Activated CD4-positive, alpha-beta T cell treated with anti-CD3 and anti-CD28 coated beads, Interleukin-2, amount 50 U/mL, for 48 hours (primary cell): ENCODE results near the gene TBC1D16.

Experiments used
- DNase-seq, 2 experiments: peaks; one replicate each; pipeline ENCODE4 v3.0.0-alpha.2; 2020

The TBC1D16 gene

GRCh38 chr17:80024206-80024972, 11.3 kb downstream of the TBC1D16 start:
- DNase-seq: no peak

- no peak for DNase-seq
Measured at GRCh38 chr17:80023481-80024205, 12.0 kb downstream of the TBC1D16 start.

DNA sequence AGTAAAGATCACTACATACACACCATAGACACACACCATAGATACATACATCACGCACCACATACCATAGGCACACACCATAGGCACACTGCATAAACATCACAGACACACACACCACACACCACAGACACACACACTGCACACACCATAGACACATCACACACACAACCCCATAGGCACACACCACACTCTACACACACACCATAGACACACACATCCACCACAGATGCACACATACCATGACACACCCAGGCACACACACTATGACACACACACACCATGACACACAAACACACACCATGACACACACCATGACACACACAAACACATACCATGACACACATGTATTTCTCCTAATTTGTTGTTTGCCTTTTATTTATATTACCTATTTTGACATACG, 14.1 kb downstream of the TBC1D16 start:
- no peak for DNase-seq

GRCh38 chr17:80018917-80019651, 16.6 kb downstream of the TBC1D16 start:
- DNase-seq: no peak

DNA sequence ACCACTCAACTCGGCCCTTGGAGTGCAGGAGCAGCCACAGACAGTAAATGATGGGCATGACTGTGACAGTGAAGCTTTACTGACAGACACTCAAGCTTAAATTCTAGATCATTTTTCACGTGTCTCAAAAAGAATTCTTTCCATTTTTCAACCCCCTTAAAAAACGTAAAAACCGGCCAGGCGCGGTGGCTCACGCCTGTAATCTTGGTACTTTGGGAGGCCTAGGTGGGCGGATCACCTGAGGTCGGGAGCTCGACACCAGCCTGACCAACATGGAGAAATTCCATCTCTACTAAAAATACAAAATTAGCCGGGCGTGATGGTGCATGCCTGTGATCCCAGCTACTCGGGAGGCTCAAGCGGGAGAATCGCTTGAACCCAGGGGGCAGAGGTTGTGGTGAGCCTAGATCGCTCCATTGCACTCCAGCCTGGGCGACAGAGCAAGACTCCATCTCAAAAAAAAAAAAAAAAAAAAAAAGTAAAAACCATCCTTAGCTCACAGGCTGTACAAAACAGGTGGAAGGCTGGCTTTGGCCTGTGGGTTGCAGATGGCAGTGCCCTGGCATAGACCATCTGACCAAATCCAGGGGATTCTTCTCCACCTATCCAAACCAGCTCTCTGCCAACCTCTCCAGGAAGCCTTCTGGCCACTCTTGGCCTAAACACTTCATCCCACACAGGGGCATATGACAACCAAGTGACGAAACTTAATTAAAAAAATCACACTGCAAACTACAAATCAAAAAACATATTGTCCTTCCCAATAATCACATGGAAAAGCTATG, 18.3 kb downstream of the TBC1D16 start:
- no peak for DNase-seq

- no peak for DNase-seq
Measured at GRCh38 chr17:80012765-80013741, 22.6 kb downstream of the TBC1D16 start.

DNA sequence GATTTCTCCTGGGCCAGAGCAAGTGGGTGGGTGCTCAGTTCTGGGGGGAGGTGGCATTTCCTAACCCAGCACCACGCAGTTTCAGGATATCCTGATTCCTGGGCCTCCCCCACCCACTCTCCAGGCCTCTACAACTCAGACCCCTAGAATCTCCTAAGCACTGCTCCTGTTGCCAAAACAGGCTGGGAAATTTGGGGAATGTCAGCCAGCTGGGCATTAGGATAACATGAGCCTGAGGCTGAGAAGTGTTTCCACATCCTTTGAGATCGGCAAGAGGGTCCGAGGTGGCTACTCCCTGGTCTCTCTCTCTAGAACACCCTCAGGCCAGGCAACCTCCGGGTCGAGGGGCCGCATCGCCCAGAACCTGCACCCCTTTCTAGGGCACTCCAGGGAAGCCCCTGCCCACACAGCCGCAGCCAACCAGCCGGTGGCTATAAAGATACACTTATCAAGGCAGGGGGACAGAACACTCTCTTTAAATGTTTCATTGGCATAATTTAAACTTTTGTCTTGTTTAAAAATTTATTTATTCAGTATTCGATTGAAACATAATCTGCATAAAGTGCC, 23.6 kb downstream of the TBC1D16 start:
- DNase-seq: no peak

DNA sequence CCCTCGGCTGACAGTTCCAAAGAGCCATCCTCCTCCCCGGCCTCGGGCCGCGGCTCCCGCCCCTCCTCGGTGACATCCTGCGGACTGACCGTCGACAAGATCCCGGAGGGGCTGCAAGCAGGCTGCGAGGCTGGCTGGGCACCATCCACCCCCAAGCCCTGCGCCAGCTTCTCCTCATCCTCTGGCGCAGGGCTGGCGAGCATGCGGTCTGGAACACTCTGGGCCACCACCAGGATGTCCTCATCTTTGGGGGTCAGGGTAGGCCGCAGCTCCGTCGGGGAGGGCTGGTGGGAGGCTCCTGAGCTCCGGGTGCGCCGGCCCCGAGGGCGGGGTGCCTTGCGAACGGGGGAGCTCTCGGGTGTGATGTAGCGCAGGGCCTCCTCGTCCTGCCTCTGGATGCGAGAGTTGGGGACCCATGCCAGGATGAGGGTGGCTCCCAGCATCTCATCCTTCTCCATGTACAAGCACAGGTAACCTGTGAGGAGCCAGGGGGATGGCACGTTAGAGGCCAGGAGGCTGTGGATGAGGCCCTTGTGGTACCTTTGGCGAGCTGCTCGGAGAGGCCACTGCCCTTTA, 25.3 kb downstream of the TBC1D16 start:
- DNase-seq: no peak

- no peak for DNase-seq
Measured at GRCh38 chr17:80009391-80010282, 26.0 kb downstream of the TBC1D16 start.

- no peak for DNase-seq
Measured at GRCh38 chr17:80008848-80009247, 26.8 kb downstream of the TBC1D16 start.

DNA sequence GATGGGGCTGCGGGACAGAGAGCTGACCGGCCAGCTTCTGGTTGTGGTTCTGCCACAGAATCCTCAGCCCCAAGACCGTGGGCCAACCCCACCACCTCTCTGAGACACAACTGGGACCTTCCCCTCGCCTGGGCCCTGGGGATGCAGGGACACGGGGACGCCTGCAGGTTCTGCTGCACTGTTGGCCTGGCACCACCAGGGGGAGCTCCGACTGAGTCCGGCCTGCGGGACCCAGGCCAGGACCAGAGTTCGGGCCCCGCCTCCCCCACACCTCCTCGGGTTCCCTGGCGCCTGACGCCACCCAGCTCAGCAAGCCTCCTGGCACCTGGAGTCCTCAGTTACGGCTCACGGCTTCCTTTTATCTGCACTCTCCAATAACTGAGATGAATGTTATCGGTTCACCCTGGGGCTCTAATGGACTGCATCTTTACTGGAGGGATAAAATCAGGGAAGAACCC, 27.3 kb downstream of the TBC1D16 start:
- peak; percentile 86 to 89 for DNase-seq

DNA sequence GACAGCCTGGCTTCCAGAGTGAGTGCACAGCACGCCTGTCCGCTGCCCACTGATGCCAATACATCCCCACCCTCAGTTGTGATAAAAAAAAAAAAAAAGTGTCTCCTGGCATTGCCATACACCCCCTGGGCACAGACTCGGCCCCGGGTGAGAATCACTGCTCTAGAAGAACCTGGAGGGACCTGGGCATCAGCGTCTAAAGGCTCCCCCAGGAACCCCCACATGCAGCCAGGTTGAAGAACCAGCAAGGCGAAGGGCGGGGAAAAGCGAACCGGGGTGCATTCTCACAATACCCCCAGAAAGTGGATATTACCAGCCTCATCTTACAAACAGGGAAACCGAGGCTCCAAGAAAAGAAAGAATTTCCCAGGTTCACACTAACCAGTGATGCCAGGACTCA, 27.7 kb downstream of the TBC1D16 start:
- DNase-seq: no peak

GRCh38 chr17:80006811-80007752, 28.6 kb downstream of the TBC1D16 start:
- DNase-seq: no peak

GRCh38 chr17:80006339-80006720, 29.3 kb downstream of the TBC1D16 start:
- no peak for DNase-seq

DNA sequence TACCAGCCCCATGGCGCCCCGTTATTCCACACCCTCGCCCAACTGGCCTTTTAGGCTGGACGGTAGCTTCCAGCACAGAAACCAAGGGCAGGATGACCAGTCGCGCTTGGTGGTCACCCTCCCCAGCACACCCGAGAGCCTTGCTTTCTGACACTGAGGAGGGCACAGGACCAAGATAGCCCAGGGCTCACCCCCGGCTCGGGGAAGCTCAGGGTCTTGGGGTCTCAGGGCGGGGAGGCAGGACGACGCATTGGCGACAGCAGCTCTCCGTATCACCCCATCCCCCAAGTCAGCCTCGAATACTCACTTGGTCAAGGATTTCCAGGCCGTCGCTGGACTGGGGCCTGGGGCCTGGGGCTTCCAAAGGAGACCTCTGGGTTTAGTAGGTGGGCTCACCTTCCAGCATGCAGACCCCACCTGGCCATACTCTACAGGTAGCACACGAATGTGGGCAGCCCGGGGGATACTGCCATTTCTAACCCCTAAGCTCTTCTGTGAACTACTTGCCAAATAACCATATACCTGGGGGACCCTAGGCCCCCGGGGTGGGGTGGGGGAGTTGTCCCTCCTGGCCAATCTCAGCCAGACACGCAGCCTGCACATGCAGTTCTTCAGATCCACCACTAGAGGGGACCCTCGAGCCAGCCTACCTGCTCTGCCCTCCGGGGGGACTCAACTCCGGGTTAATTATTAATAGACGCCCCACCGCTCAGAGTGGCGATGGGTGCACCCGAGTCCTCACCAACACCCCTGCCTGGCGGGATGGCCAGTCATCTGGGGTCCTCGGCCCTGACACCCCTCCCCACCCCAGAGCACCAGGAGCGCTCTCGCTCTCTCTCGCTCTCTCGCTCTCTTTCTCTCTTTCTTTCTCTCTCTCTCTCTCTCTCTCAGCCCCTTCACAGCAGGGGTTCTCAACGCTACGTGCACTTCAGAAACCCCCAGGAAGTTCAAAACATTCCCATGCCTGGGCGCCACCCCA, 30.0 kb downstream of the TBC1D16 start:
- peak; percentile 60 to 65 for DNase-seq

- no peak for DNase-seq
Measured at GRCh38 chr17:80003969-80004368, 31.7 kb downstream of the TBC1D16 start.
